ENCODE results near the gene KIFC3.

DNA sequence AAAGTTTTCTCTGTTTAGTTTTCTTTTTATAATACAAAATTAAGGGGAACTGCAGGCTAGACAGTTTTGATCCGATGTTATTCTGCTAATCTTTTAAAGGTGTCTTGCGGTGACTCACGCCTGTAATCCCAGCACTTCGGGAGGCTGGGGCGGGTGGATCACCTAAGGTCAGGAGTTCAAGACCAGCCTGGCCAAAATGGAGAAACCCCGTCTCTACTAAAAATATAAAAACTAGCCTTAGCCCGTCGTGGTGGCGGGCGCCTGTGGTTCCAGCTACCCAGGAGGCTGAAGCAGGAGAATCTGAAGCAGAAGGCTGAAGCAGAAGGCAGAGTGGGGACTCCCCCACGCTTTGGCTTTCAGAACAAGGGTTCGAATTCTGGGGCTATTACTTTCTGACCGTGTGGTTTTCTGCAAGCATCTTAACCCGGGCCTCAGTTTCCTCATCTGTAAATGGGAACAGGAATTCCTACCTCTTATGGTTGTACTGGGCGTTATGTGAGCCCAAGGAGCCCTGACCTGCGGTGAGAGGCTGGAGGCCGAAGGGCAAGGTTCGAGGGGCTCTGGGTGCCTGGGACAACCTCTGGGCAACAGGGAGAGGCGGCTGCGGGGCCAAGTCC is 67.9 kb downstream of the KIFC3 start:
- TF ChIP-seq POLR2A (IDR thresholded peaks at IDR 0.05): no peak
- TF ChIP-seq EP300 (IDR thresholded peaks at IDR 0.05): no peak
